ENCODE measurements around the gene MYO9B. TPM values are rescaled to one million over a fixed set of nuclear protein-coding genes. Genes with fewer than 3 reads are reported as not detected.

MYO9B gene
- total RNA-seq, 1 experiment from 2014 or later = 103 TPM

- no peak overlapping the region for H2AFZ ChIP-seq
- no peaks in the 10 kb centered on the region for H3K27me3 ChIP-seq (ENCODE audit: insufficient read depth, low read depth)
- H4K20me1 ChIP-seq (ENCODE audit: insufficient read depth) = no peaks in the 10 kb centered on the region
- peaks cover 26% of the 10 kb centered on the region for H3K4me1 ChIP-seq (replicated peaks; ENCODE audit: insufficient read depth)
- peaks cover 18% of the 10 kb centered on the region; the same call in 1 of the 2 replicates for H3F3A ChIP-seq (ENCODE audit: insufficient read depth, low read depth)
- peaks cover 6% of the 10 kb centered on the region; the same call in 1 of the 2 replicates for H3K36me3 ChIP-seq (ENCODE audit: low read depth)
- ChIA-PET CTCF (no interaction called here), POLR2A (ENCODE audit: unreplicated experiment) (interaction anchor here (0.6 to 1.6 kb wide), 5 partner anchors 18 to 498 kb away, joined by 3 to 14 read pairs (median 5); partner anchors contain the start of gene BABAM1)
- no peaks in the 10 kb centered on the region for H3K9me3 ChIP-seq (ENCODE audit: insufficient read depth, low read depth)
- H3K79me2 ChIP-seq (ENCODE audit: low read depth) = no peaks in the 10 kb centered on the region; the same call in 1 of the 2 replicates
- intact Hi-C loops (cut with micrococcal nuclease; ENCODE audit: unreplicated experiment) = no loop called here
- DNase-seq = no peak
- no peak overlapping the region for H3K27ac ChIP-seq
- peak overlapping the region; percentile 64 for H3K4me3 ChIP-seq
- H3K4me2 ChIP-seq = peak overlapping the region; percentile 94
- TSS peak; percentile 51 for BruUV-seq (replicated peaks)
- TF ChIP-seq EZH2 (IDR thresholded peaks at IDR 0.05; ENCODE audit: low read depth) (no peak), CTCF (conservative IDR thresholded peaks at IDR 0.05) (no peak)
- H3K9me2 ChIP-seq (ENCODE audit: insufficient read depth) = no peaks in the 10 kb centered on the region
These were observed 140.6 kb downstream of the MYO9B start for GRCh38 chr19:17216058-17216670.

- Histone ChIP-seq H3K4me3 (no peak overlapping the region), H3K27me3 (ENCODE audit: insufficient read depth, low read depth) (no peaks in the 10 kb centered on the region), H2AFZ (no peak overlapping the region), H3F3A (ENCODE audit: insufficient read depth, low read depth) (peaks cover 30% of the 10 kb centered on the region), H3K27ac (no peak overlapping the region), H3K4me2 (no peak overlapping the region), H3K9me2 (ENCODE audit: insufficient read depth) (no peaks in the 10 kb centered on the region), H3K4me1 (replicated peaks; ENCODE audit: insufficient read depth) (peaks cover 24% of the 10 kb centered on the region), H3K79me2 (ENCODE audit: low read depth) (no peaks in the 10 kb centered on the region; the same call in 1 of the 2 replicates), H3K36me3 (ENCODE audit: low read depth) (peaks cover 6% of the 10 kb centered on the region; the same call in 1 of the 2 replicates), H3K9me3 (ENCODE audit: insufficient read depth, low read depth) (no peaks in the 10 kb centered on the region), H4K20me1 (ENCODE audit: insufficient read depth) (no peaks in the 10 kb centered on the region)
- ChIA-PET CTCF (no interaction called here), POLR2A (ENCODE audit: unreplicated experiment) (no interaction called here)
- TF ChIP-seq EZH2 (IDR thresholded peaks at IDR 0.05; ENCODE audit: low read depth) = no peak
- TF ChIP-seq CTCF (conservative IDR thresholded peaks at IDR 0.05) = no peak
- BruUV-seq (replicated peaks) = no TSS peak
- DNase-seq = no peak
- intact Hi-C loops (cut with micrococcal nuclease; ENCODE audit: unreplicated experiment) = no loop called here
These were observed 143.7 kb downstream of the MYO9B start for GRCh38 chr19:17219286-17219685.

GRCh38 chr19:17220207-17220758, 144.7 kb downstream of the MYO9B start:
- intact Hi-C loops (cut with micrococcal nuclease; ENCODE audit: unreplicated experiment) = no loop called here
- CTCF ChIA-PET = interaction anchor here (0.6 to 0.7 kb wide), 2 partner anchors 28 to 197 kb away, joined by 4 to 9 read pairs; no protein-coding TSS in a partner anchor
- no peaks in the 10 kb centered on the region for H3K9me3 ChIP-seq (ENCODE audit: insufficient read depth, low read depth)
- TF ChIP-seq CTCF (conservative IDR thresholded peaks at IDR 0.05) (no peak), EZH2 (IDR thresholded peaks at IDR 0.05; ENCODE audit: low read depth) (no peak)
- H3K4me3 ChIP-seq = no peak overlapping the region
- H3K27me3 ChIP-seq (ENCODE audit: insufficient read depth, low read depth) = no peaks in the 10 kb centered on the region
- 0 out of 2 replicates have a peak overlapping the region, but pooled peaks have one; percentile 28 for H2AFZ ChIP-seq
- peaks cover 6% of the 10 kb centered on the region; the same call in 1 of the 2 replicates for H3K36me3 ChIP-seq (ENCODE audit: low read depth)
- H4K20me1 ChIP-seq (ENCODE audit: insufficient read depth) = no peaks in the 10 kb centered on the region
- peaks cover 33% of the 10 kb centered on the region for H3F3A ChIP-seq (ENCODE audit: insufficient read depth, low read depth)
- POLR2A ChIA-PET (ENCODE audit: unreplicated experiment) = no interaction called here
- peaks cover 20% of the 10 kb centered on the region for H3K4me1 ChIP-seq (replicated peaks; ENCODE audit: insufficient read depth)
- H3K9me2 ChIP-seq (ENCODE audit: insufficient read depth) = no peaks in the 10 kb centered on the region
- H3K27ac ChIP-seq = peak overlapping the region; percentile 49
- DNase-seq = peak; percentile 71 to 77
- H3K4me2 ChIP-seq = peak overlapping the region; percentile 48
- H3K79me2 ChIP-seq (ENCODE audit: low read depth) = no peaks in the 10 kb centered on the region; the same call in 1 of the 2 replicates
- BruUV-seq (replicated peaks) = no TSS peak

All from PC-9 (cell line).